HuH-7 (cell line): Measurements from ENCODE around the gene MAD2L2.

ENCODE experiments used
- DNase-seq: peaks from one replicate; pipeline ENCODE4 v3.0.0; 2011; ENCODE audit warnings: low spot score

MAD2L2 gene

DNA sequence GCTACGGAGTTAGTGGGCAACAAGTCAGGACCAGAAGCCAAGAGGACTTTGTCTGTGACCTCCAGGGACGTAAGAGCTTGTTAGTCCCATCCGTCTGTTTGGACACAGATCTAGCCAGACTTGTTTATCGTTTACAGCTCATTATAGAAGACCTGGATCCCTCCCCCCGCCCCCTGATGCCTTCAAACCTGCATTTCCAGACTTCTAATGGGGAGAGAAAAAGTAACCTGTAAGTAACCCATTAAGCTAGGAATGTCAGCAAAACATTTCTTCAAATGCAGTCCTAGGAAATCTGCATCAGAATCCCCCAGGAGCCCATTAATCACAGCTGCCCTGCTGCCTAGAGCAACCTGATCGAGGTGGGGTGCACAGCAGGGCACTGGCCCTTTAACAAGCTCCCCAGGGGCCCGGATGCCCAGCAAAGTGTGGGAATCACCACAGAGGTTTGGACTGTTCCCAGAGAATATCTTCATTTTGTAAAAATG lies 1.4 kb upstream of the MAD2L2 start:
- no peak for DNase-seq

DNA sequence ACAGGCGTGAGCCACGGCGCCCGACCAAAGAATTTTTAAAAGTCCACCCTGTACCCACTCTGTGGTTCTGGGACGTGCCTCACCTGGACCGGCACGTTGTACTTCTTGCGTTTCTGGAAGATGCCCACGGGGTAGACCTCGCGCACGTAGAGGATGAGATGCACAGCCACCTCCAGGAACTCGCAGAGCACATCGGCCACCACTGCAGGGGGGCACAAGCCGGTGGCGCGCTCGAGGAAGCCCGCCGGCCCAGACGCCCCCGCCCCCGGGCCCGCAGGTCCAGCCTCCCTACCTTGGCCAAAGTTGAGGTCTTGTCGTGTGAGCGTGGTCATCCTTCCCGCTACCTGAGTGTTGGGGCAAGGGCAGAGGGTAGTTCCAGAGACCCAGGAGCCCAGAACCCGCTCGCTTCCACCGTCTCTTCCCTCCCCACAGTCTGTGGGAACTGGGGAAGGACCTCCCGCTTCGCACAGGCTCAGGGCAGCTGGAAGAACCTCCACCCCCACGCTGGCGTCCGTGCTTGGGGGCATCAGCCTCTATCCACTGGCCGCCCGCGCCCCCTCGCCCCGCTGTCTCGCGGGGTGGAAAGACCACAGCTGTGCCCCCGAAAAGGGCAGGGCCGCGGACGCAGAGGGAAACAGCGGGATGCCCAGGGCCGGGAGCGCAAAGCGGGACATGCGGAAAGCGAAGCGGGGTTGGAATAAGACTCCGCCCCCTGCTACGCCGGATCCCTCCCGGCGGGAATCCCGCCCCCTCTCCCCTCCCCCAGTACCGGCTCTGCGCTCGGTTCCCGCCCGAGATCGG lies 478 bp downstream of the MAD2L2 start:
- DNase-seq, result peak; percentile 52

DNA sequence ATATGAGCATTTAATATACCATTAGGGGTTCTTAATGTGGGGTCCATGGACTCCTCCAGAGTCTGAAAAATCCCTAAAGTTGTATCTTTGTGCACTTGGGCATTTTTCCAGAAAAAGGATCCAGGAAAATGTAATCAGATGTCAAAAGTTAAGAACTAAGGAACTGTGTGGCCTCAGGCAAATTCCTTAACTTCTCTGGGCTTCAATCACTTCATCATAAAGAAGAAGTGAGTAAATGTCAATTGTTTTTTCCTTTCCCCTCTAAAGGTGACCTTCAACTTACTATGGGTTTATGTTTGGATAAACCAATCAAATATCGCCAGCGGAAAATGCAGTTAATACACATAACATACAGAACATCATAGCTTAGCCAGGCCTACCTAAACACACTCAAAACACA lies 2.5 kb downstream of the MAD2L2 start:
- DNase-seq, result no peak

DNA sequence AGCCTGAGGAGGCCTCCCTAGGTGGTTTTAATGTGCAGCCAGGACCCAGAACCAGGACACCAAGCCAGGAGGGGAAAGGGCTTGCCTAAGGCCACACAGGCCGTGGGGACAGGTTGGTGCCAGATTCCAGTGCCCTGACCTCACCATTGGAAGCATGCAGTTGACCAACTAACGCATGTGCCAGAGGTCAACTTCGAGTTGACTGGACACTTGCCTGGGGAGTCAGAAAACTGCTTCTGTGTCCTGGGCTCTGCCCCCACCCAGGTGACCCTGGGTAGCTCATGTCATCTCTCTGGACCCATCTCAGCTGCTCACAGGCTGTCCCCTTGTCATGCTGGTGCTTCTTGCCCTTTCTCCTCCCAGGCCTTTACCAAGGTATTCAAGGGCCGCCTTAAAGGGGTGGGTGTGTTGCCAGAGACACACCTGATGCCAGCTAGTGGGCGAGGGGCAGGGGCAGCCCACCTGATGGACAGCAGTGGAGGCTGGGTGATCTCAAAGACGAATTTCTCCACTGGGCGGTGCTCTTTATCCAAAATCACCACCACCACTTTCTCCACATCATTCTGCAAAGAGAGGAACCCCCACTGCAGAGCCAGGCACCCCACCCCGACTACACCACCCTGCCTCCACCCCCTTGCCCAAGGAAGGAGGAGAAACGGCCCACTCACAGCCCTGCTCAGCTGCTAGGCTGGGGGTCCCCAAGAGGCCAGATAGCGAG lies 4.4 kb downstream of the MAD2L2 start:
- DNase-seq, result no peak

DNA sequence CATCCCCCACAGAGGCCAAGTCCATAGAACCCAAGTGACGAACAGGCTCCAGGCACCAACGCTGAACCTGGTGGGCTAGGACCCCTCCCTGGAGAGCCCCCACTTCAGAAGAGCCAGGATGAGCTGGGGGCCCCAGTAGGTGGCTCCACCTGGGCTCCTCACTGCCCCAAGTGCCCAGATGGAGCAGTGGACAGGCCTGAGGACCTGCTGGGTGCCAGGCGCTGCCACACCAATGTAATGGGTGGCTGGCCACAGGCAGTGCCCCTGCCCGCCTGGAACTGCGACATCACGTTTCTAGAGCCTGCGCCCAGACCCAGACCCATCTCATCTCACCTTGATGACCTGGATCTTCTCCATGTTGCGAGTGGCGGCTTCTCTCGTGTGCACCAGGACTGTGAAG lies 5.6 kb downstream of the MAD2L2 start:
- DNase-seq, result no peak

DNA sequence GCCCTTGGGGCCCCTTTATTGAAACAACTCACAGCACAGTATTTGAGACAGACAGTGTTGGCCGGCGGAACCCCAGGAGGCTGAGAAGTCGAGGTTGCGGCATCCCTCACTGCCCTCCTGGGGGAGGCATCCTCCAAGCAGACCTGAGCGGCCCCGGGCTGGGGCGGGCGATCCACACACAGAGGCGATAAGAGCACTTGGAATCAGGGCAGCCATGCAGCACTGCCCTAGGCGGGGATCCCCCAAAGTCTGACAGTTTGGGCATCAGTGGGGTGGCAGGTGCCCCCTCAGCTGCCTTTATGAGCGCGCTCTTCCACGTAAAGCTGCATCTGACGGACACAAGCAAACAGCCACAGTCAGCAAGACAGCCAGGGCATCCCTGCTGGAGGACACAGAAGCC lies 6.5 kb downstream of the MAD2L2 start:
- DNase-seq, result no peak

DNA sequence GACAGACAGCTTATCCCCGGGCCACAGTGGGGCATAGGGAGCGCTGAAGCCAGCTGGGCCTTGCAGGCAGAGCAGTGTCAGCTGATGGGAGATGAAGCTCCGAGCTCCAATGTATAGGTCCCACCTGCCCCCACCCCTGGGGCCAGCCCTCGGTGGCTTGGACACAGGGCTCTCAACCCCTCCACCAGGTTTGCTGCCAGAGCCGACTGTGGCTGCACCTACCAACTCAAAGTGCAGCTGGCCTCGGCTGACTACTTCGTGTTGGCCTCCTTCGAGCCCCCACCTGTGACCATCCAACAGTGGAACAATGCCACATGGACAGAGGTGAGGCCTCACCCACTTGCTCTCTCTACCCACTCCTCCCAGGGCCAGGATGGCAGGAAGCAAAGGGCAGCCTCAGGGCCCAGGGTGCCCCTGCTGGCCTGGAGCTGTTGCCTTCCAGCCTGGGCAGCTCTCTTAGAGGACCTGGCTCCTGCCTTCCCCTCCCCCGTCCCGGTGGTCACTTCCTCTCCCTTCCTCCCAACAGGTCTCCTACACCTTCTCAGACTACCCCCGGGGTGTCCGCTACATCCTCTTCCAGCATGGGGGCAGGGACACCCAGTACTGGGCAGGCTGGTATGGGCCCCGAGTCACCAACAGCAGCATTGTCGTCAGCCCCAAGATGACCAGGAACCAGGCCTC lies 7.7 kb downstream of the MAD2L2 start:
- DNase-seq, result no peak

DNA sequence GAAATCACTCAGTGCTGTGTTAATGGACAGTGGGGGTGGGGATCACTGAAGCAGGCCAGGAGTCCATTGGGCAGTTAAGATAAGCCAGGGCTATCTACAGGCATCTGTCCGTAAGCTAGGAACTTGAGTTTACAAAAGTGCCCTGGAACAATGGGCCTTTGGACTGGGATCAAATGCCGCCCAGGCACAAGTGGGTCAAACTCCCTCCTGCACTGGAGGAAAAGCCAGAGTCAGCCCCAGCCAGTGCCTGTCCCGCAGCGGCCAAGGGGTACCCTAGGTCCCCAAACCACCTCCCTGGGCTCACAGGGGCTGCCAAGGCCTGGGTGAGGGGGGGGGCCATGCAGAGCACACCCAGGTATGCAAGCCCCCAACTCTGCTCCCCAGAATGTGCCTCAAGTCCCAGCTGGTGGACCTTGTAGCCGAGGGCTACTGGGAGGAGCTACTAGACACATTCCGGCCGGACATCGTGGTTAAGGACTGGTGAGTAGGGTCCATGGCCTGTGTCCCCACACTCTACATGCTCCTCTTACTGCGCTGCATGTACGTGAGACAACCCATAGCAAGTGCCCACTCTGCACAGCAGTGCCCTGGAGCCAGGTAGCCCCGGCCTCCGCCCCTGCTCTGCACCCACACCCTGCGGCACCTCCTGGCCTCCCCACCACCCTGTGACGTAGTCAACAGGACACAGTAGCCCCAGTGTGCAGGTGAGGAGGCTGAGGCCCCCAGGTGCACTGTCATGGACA lies 9.2 kb downstream of the MAD2L2 start:
- peak; percentile 82 for DNase-seq

DNA sequence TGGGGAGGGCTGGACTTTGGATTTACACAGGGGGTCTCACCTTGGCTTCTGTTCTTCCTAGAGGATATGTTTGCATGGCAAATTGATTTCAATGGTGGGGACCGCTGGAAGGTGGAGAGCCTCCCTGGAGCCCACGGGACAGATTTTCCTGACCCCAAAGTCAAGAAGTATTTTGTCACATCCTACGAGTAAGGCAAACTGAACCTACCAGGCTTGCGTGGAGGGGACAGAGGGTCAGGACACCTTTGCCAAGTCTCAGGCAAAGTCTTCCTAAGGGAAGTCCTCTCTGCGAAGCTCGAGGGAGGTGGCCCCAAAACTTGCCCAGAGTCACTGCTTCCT lies 9.8 kb downstream of the MAD2L2 start:
- DNase-seq, result no peak

DNA sequence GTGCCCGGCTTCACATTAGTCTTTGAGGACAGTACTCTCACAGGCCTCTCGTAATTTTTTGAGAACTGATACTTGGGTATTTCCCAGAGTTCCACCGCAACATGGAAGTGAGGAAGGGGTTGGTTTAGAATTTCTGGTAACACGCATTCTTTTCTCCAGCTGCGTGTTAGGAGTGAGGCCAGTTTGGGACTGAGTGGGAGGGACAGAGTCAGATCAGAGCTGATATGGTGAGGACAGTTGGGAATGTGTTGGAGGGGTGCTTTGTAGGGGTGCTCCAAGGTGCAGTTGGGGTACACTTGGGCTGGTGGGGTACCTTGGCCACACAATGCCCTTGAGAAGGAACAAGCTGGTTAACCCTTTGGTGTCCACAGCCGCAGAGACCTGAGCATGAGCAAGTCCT lies 10.2 kb downstream of the MAD2L2 start:
- no peak for DNase-seq

DNA sequence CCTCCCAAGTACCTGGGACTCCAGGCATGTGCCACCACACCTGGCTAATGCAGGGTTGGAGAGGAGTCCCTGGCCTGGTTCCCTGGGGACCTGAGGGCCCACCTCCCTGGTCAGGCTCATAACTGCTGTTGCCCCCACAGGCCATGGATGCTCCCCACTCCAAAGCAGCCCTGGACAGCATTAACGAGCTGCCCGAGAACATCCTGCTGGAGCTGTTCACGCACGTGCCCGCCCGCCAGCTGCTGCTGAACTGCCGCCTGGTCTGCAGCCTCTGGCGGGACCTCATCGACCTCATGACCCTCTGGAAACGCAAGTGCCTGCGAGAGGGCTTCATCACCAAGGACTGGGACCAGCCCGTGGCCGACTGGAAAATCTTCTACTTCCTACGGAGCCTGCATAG lies 12.4 kb downstream of the MAD2L2 start:
- DNase-seq, result no peak

DNA sequence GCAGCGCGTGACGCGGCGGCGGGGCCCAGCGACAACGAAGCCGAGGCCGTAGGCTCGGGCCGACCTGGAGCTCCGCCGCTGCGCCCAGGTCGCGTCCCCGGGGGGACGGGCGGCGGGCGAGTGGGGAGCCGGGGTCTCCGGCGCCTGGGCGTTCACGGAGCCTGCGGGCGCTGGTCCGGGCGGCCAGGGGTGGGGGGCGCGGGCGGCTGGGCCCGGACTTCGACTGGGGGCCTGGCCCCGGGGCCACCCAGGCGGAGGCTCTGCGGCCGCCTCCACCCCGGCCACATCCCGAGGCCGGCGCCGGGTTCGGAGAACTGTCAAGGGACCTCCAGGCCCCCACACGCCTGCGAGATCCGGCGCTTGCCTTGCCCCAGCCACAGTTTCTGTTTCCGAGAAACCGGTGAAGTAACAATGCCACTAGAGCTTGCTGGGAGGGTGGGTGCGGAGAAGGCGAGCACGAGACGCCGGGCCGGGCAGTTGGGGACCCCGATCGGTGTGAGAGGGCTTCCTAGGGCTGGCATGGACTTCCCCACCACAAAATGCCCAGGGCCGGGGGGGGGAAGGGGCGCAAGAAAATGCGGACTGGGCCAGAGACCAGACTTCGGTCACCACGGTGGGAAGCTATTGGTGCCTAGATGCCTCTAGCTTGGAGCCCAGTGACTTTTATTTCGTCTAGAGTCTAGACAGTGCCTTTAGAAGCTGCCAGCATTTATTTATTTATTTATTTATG lies 16.4 kb downstream of the MAD2L2 start:
- peak; percentile 42 for DNase-seq

DNA sequence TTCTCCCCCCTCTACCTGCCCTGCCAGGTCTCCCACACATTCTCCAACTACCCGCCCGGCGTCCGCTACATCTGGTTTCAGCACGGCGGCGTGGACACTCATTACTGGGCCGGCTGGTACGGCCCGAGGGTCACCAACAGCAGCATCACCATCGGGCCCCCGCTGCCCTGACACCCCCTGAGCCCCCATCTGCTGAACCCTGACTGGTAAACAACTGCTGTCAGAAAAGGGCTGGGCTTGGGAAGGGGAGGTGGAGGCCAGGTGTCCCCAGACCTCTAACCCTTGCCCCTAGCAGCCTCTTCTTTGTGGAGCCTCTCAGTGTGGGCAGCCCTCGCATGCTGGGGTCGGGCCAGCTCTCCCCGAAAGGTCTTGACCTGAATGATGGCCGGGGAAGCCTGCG lies 19.8 kb downstream of the MAD2L2 start:
- DNase-seq, result no peak

DNA sequence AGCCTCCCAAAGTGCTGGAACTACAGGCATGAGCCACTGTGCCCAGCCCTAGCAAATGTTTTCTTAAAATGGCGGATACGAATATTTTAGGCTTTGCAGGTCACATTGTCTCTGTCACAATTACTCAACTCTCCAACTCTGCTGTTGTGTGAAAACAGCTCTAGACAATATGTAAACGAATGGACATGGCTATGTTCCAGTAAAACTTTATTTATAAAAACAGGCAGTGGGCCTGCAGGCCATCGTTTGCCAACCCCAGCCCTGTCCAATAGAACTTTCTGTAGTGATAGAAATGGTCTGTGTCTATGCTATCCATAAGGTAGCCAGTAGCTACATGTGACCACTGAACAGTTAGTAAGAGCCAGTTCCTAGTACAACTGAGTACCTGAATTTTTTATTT lies 21.2 kb downstream of the MAD2L2 start:
- no peak for DNase-seq

DNA sequence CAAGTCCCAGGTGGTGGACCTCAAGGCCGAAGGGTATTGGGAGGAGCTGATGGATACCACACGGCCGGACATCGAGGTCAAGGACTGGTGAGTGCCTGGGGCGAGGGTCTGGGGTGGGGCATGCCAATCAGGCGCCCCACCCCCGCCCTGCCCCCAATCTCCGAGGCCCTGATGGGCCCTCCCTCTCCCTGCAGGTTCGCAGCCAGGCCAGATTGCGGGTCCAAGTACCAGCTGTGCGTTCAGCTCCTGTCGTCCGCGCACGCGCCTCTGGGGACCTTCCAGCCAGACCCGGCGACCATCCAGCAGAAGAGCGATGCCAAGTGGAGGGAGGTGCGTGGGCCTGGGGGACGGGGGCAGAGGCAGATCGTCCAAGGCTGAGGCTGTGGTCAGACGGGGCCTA lies 22.4 kb downstream of the MAD2L2 start:
- no peak for DNase-seq

DNA sequence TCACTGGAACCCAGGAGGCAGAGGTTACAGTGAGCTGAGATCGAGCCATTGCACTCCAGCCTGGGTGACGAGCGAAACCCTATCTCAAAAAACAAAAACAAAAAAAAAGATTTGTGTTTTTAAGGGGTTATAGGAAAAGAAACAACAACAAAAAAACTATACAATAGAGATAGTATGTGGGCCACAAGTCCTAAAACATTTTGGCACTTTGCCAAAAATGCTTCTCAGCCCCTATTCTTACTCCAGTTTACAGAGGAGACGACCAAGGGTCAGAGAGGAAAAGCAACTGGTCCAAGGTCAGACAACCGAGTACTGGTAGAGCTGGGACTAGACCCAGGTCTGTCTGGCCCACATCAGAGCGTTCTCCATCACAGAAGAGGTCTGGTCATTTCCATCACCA lies 23.3 kb downstream of the MAD2L2 start:
- no peak for DNase-seq

DNA sequence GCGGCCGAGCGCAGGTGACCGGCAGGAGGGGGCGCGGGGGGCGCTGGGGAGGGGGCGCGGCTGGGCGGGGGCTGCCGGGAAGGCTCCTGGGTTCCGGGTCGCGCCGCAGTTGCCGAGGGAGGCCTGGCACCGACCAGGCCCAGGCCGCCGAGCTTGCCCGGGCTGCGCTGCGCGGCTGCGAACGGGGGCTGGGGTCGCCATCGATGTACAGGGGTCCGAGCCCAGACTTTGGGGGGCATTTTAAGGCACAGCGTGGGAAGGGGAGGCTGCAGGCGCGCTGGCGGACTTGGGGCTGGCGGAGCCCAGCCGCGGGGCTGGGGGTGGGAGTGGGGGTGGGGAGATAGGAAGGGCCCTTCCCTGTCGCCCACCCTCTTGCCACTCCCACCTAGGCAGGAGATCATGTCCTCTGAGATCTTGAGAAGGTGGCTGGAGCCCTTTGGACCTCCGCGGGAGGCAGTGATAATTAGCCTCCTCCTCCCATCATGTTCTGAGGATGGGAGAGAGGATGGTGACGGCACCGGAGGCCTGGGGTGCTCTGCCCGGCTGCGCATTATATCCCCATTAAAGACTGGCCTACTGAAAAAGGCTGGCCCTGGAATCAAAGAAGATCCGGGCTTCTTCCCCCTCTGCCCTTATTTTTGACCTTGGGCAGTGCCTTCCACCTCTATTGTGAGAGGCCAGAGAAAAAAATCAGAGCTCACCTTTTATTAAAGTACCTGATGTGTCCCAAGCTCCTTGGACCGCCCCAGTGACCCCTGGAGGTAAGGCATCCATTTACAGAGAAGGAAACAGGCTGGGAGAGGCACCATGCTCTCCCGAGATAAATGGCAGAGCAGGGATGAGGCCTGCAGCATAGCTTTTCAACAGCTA lies 25.8 kb downstream of the MAD2L2 start:
- DNase-seq, result no peak

DNA sequence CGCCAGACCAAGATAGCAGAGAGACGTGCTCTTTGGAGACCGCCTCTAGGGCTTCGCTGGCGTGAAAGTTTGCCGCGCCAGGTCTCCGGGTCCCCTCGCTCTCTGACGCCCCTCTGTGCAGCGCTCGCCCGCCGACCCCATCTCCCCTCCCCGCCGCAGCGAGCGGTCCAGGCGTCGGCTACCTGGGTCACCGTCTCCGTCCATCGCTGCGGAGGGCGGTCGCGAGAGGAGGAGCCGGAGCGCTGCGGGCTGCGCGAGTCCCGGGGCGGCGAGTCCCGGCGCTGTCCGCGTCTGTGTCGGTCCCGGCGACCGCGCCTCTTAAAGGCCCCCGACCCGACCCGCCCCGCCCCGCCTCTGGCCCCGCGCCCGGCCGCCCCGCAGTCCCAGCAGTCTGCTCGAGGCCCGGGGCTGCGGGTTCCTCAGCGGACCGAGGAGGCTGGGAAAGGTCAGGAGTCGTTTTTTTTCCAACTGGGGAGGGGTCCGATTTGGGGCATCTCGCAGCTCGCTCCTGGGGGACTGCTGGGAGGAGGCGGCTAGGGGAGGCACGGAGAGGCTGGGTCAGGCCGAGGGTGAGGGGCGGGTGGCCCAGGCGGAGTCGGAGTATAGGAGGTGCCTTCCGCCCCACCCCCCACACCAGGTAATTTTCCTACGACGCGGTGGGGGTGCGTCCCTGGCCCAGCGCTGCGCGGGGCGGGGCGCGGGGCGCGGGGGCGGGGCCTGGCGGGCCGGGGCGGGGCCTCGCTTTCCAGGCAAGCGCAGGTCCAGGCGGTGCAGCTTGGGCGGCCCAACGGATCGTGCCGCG lies 26.6 kb downstream of the MAD2L2 start, which contains the start of the genes FBXO2 and FBXO44:
TSS of gene FBXO2 (minus strand) at position 293 of the 802 bp plus-strand sequence. CDS start at position 204, 89 bp downstream.
TSS of gene FBXO44 (plus strand) at position 741 of the 802 bp plus-strand sequence. CDS start 959 bp downstream, outside the sequence.
- DNase-seq, result peak; percentile 84

DNA sequence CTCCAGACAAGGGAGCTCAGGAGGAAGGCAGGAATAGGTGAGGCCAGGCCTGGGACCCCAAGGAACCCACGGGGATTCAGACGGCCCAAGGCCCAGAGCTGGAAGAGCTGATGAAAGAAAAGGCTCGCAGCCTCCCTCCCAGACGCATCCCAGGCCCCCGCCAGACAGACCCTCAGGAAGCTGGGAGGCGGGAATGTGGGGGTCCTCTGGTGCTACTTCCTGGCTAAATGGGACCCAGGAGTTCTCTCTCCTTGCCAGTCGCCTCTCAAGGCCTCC lies 27.1 kb downstream of the MAD2L2 start:
- DNase-seq, result no peak
